DMS153 (cell line): ENCODE results near the gene UQCRH.
"Not testable (repeated sequence)": the region's sequence is repeated elsewhere in the genome, so short reads cannot be mapped to it uniquely, and the experiment has no call there.

ENCODE experiments used
- DNase-seq: peaks from one replicate; lab custom pipeline; 2025; lab: John Stamatoyannopoulos, UW

The UQCRH gene

GRCh38 chr1:46300673-46301405 lies 2.7 kb upstream of the UQCRH start:
- DNase-seq, result no peak

- DNase-seq, result no peak
These were observed 2.1 kb upstream of the UQCRH start for GRCh38 chr1:46301406-46301807.

GRCh38 chr1:46301808-46302640 lies 1.5 kb upstream of the UQCRH start:
- no peak for DNase-seq

GRCh38 chr1:46302641-46303037 lies 859 bp upstream of the UQCRH start:
- peak; percentile 31 for DNase-seq

GRCh38 chr1:46303872-46304326 lies 401 bp downstream of the UQCRH start:
- no peak for DNase-seq

- no peak for DNase-seq
These were observed 2.6 kb downstream of the UQCRH start for GRCh38 chr1:46306159-46306530.

GRCh38 chr1:46309401-46310159 lies 6.1 kb downstream of the UQCRH start:
- no peak for DNase-seq

- no peak for DNase-seq
These were observed 6.8 kb downstream of the UQCRH start for GRCh38 chr1:46310321-46310720.

GRCh38 chr1:46315669-46316403 lies 12.3 kb downstream of the UQCRH start:
- no peak for DNase-seq

GRCh38 chr1:46317323-46317722 lies 13.8 kb downstream of the UQCRH start:
- DNase-seq, result no peak

GRCh38 chr1:46319301-46319700 lies 15.8 kb downstream of the UQCRH start:
- not testable (repeated sequence) for DNase-seq

GRCh38 chr1:46319960-46320914 lies 16.7 kb downstream of the UQCRH start:
- not testable (repeated sequence) for DNase-seq

GRCh38 chr1:46322191-46322590 lies 18.7 kb downstream of the UQCRH start:
- not testable (repeated sequence) for DNase-seq

- not testable (repeated sequence) for DNase-seq
These were observed 22.0 kb downstream of the UQCRH start for GRCh38 chr1:46325285-46326076.

GRCh38 chr1:46328182-46328581 lies 24.7 kb downstream of the UQCRH start:
- DNase-seq, result not testable (repeated sequence)

- not testable (repeated sequence) for DNase-seq
These were observed 26.3 kb downstream of the UQCRH start for GRCh38 chr1:46329807-46330206.

- not testable (repeated sequence) for DNase-seq
These were observed 26.9 kb downstream of the UQCRH start for GRCh38 chr1:46330381-46330780.

- not testable (repeated sequence) for DNase-seq
These were observed 28.5 kb downstream of the UQCRH start for GRCh38 chr1:46331786-46332540.
